GM12878 (cell line): ENCODE results near the gene CAND1. TPM values are rescaled to one million over a fixed set of nuclear protein-coding genes. Genes with fewer than 3 reads are reported as not detected.

Experiments
- ATAC-seq: fragments of 200-7000 bp; cut with Tn5 transposase; 3 replicates; pipeline ENCODE4 v1.9.1; 2020; ENCODE audit warnings: mild to moderate bottlenecking, moderate library complexity
- BruUV-seq: library from RNA; stranded (reverse); fragments of 400-500 nt; replicated peaks from 2 replicates; lab custom pipeline; 2021; lab: Mats Ljungman, UMichigan
- CTCF ChIA-PET: fragments of 300-600 bp; sonication (Branson Sonifier 250); formaldehyde crosslinking; extraction: SDS; loops from one replicate; lab custom pipeline; 2021; ENCODE audit warnings: inconsistent platforms; lab: Yijun Ruan, JAX
- POLR2A ChIA-PET: fragments of 350-600 bp; formaldehyde crosslinking; extraction: SDS; loops from one replicate; lab custom pipeline; 2021; ENCODE audit warnings: inconsistent platforms; lab: Charles Lee
- RAD21 ChIA-PET: fragments of 300-600 bp; sonication (Branson Sonifier 250); formaldehyde crosslinking; loops from one replicate; lab custom pipeline; 2023; ENCODE audit warnings: antibody characterized with exemption; ENCODE audit not compliant: unreplicated experiment; lab: Charles Lee
- SMC1A ChIA-PET: fragments of 300-600 bp; sonication (Branson Sonifier 250); formaldehyde crosslinking; loops from one replicate; lab custom pipeline; 2023; ENCODE audit not compliant: unreplicated experiment, uncharacterized antibody; lab: Charles Lee
- DNase-seq: peaks from one replicate; pipeline ENCODE4 v3.0.0-alpha.2; 2011; ENCODE audit warnings: low read depth, low spot score
- FAIRE-seq: peaks from 3 replicates; lab custom pipeline; 2011; peaks lifted over from hg19 to GRCh38; lab: Jason Lieb, UNC
- H2AFZ ChIP-seq: 2 replicates; pipeline ENCODE4 v1.6.0; 2011; ENCODE audit warnings: low read depth, low read length, control low read depth; ENCODE audit not compliant: control insufficient read depth
- H3K27ac ChIP-seq: 2 replicates; pipeline ENCODE4 v1.5.1; 2011; ENCODE audit warnings: control low read depth; ENCODE audit not compliant: control insufficient read depth, insufficient read depth
- H3K27me3 ChIP-seq, 2 experiments: replicated peaks in 1 of 2; 2 replicates each; pipeline versions ENCODE4 v1.6.0 to v1.6.1; 2011; ENCODE audit warnings: low read length in 1 of 2; ENCODE audit not compliant: control insufficient read depth in 2 of 2, insufficient read depth in 2 of 2
- H3K36me3 ChIP-seq, 2 experiments: 2 replicates each; pipeline ENCODE4 v1.5.1; 2011; ENCODE audit warnings: low read length in 1 of 2; ENCODE audit not compliant: control insufficient read depth in 2 of 2, insufficient read depth in 2 of 2
- H3K4me1 ChIP-seq: 2 replicates; pipeline ENCODE4 v1.6.1; 2011; ENCODE audit warnings: mild to moderate bottlenecking, low read length, moderate library complexity, mixed read lengths; ENCODE audit not compliant: control insufficient read depth, insufficient read depth
- H3K4me2 ChIP-seq: 2 replicates; pipeline ENCODE4 v1.6.0; 2011; ENCODE audit warnings: control low read depth; ENCODE audit not compliant: control insufficient read depth, insufficient read depth
- H3K4me3 ChIP-seq: fragments of 200-600 bp; sonication (generic); 2 replicates; pipeline ENCODE4 v1.5.1; 2016
- H3K79me2 ChIP-seq: 2 replicates; pipeline ENCODE4 v1.6.0; 2011; ENCODE audit warnings: low read length; ENCODE audit not compliant: control insufficient read depth, insufficient read depth
- H3K9ac ChIP-seq: 2 replicates; pipeline ENCODE4 v1.8.0; 2011; ENCODE audit warnings: low read length, control low read depth, mixed read lengths; ENCODE audit not compliant: control insufficient read depth, insufficient read depth
- H3K9me3 ChIP-seq: replicated peaks from 3 replicates; pipeline ENCODE4 v1.5.1; 2011; ENCODE audit warnings: mild to moderate bottlenecking, low read length; ENCODE audit not compliant: control insufficient read depth, insufficient read depth
- H4K20me1 ChIP-seq: 2 replicates; pipeline ENCODE4 v1.6.0; 2011; ENCODE audit not compliant: control insufficient read depth, insufficient read depth
- NRF1 ChIP-seq: conservative IDR thresholded peaks from 2 replicates; pipeline ENCODE4 v1.6.1; 2011; ENCODE audit warnings: mild to moderate bottlenecking, low read depth, low read length, improper control_type of control experiment
- RUNX3 ChIP-seq: IDR thresholded peaks from 2 replicates; pipeline ENCODE4 v1.6.1; 2012; ENCODE audit warnings: low read length, inconsistent platforms
- SMARCA5 ChIP-seq: fragments of 450-650 bp; IDR thresholded peaks from 2 replicates; pipeline ENCODE4 v1.6.1; 2017; ENCODE audit warnings: mild to moderate bottlenecking
- TBL1XR1 ChIP-seq: IDR thresholded peaks from 2 replicates; pipeline ENCODE4 v1.6.1; 2012; ENCODE audit warnings: low read depth, low read length, improper control_type of control experiment
- ZNF24 ChIP-seq: fragments of 450-650 bp; IDR thresholded peaks from 2 replicates; pipeline ENCODE4 v1.6.1; 2017; ENCODE audit warnings: antibody characterized with exemption, mild to moderate bottlenecking
- WGBS: methylation state at CpG from one replicate; pipeline ENCODE4 v1.1.6; 2016; ENCODE audit warnings: low lambda C conversion rate; ENCODE audit not compliant: insufficient replicate concordance, insufficient coverage; ENCODE audit errors: missing lambda C conversion rate; 5-methylcytosine and 5-hydroxymethylcytosine counted together
- in situ Hi-C: fragments of 300-500 bp; cut with MboI; formaldehyde crosslinking; loops from 9 replicates; pipeline ENCODE4 v1.14.3; 2018; ENCODE audit warnings: mixed read lengths
- intact Hi-C: fragments of 100-400 bp; cut with micrococcal nuclease; formaldehyde crosslinking; loops from one replicate; pipeline ENCODE4 v1.14.2; 2022; ENCODE audit not compliant: unreplicated experiment
- polyA plus RNA-seq, 11 experiments: library from polyadenylated mRNA; depleted of rRNA in 4 of 11; unstranded in 6 of 11; stranded (reverse) in 5 of 11; fragments of >200 nt; fragmentation: Nextera tagmentation in 4 of 11; fragmentation: Illumina TruSeq in 1 of 11; extraction: Ambion mirVana in 4 of 11; extraction: Trizol in 1 of 11; gene quantifications; 1 replicate in 1 of 11; 2 replicates in 10 of 11; pipeline versions ENCODE4 v1.2.1 to v1.2.3, GENCODE V29; 2011 to 2016; ENCODE audit warnings: inconsistent platforms in 2 of 11, missing spikeins in 2 of 11, low read depth in 1 of 11
- total RNA-seq, 4 experiments: library from RNA; depleted of rRNA in 3 of 4; stranded (reverse); fragments of >200 nt in 3 of 4; fragmentation: Illumina TruSeq in 1 of 4; extraction: Trizol in 1 of 4; gene quantifications; 2 replicates each; pipeline versions ENCODE4 v1.2.1 to v1.2.3, GENCODE V29; 2013 to 2021
- TF ChIP-seq, protein P1 (sequence below): fragments of 450-650 bp; formaldehyde crosslinking; IDR thresholded peaks from 2 replicates; pipeline ENCODE4 v1.5.0; 2022; ENCODE audit warnings: mild to moderate bottlenecking, missing genetic modification characterization
- TF ChIP-seq, protein P2 (sequence below): IDR thresholded peaks from 2 replicates; pipeline ENCODE4 v1.6.1; 2012; ENCODE audit warnings: low read depth, low read length, improper control_type of control experiment
- TF ChIP-seq, protein P3 (sequence below): fragments of 450-650 bp; IDR thresholded peaks from 2 replicates; pipeline ENCODE4 v1.6.1; 2017; ENCODE audit warnings: mild to moderate bottlenecking, moderate library complexity

CAND1 gene
- total and polyA plus RNA-seq, 10 of the 15 experiments (the other 5 are each of a cell fraction or from before 2014, with no cell fraction given) = 34.5 to 213 (median 96.0) TPM

DNA sequence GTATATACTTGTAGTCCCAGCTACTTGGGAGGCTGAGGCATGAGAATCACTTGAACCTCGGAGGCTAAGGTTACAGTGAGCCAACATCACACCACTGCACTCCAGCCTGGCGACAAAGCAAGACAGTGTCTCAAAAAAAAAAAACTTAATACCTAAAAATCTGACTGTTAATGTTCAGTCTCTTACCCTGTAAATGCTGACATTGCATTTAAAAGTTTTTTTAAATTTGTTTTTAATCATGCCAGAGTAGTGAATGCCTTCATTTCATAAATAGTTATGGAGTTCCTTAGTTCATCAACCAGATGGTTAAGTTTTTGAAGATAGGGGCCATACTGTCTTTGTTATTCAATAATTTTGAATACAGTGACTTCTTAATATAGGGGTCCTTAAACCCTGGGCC, 21.2 kb downstream of the CAND1 start (continued):
- TF ChIP-seq, protein P1, sequence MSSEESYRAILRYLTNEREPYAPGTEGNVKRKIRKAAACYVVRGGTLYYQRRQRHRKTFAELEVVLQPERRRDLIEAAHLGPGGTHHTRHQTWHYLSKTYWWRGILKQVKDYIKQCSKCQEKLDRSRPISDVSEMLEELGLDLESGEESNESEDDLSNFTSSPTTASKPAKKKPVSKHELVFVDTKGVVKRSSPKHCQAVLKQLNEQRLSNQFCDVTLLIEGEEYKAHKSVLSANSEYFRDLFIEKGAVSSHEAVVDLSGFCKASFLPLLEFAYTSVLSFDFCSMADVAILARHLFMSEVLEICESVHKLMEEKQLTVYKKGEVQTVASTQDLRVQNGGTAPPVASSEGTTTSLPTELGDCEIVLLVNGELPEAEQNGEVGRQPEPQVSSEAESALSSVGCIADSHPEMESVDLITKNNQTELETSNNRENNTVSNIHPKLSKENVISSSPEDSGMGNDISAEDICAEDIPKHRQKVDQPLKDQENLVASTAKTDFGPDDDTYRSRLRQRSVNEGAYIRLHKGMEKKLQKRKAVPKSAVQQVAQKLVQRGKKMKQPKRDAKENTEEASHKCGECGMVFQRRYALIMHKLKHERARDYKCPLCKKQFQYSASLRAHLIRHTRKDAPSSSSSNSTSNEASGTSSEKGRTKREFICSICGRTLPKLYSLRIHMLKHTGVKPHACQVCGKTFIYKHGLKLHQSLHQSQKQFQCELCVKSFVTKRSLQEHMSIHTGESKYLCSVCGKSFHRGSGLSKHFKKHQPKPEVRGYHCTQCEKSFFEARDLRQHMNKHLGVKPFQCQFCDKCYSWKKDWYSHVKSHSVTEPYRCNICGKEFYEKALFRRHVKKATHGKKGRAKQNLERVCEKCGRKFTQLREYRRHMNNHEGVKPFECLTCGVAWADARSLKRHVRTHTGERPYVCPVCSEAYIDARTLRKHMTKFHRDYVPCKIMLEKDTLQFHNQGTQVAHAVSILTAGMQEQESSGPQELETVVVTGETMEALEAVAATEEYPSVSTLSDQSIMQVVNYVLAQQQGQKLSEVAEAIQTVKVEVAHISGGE = no peak
- TF ChIP-seq, protein P2, sequence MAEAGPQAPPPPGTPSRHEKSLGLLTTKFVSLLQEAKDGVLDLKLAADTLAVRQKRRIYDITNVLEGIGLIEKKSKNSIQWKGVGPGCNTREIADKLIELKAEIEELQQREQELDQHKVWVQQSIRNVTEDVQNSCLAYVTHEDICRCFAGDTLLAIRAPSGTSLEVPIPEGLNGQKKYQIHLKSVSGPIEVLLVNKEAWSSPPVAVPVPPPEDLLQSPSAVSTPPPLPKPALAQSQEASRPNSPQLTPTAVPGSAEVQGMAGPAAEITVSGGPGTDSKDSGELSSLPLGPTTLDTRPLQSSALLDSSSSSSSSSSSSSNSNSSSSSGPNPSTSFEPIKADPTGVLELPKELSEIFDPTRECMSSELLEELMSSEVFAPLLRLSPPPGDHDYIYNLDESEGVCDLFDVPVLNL = no peak
- TF ChIP-seq ZNF24 = no peak

DNA sequence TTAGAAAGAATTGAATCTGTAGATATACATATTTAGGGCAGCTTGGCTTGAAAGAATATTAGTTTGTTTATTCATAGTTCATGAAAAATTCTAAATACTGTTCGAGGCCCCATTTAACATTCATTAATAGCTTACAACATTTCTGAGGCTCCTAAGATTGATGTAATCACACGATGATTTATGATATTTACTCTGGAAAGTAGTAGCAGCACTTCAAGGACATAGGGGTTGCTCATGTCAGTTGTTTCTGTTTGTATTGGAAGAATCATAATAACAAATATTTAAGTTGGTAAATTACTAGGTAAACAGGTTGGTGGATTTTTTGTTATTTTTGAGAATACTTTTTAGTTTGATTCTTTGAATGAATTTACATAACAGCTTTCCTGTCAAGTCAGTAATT, 30.4 kb downstream of the CAND1 start:
- Histone ChIP-seq H3K27ac (no peak overlapping the region), H2AFZ (no peak overlapping the region), H3K27me3 (no peaks in the 10 kb centered on the region), H3K4me1 (no peaks in the 10 kb centered on the region), H3K9me3 (no peaks in the 10 kb centered on the region), H3K4me3 (no peak overlapping the region), H3K79me2 (no peaks in the 10 kb centered on the region; the same call in 1 of the 2 replicates), H3K4me2 (no peak overlapping the region), H3K36me3 (peaks cover 0 to 22% of the 10 kb centered on the region in 2 experiments; a peak in 3 of 4 replicates), H3K9ac (no peak overlapping the region), H4K20me1 (no peaks in the 10 kb centered on the region)
- BruUV-seq = no TSS peak
- TF ChIP-seq SMARCA5 (no peak), NRF1 (no peak), RUNX3 (no peak), TBL1XR1 (no peak)
- TF ChIP-seq, protein P3, sequence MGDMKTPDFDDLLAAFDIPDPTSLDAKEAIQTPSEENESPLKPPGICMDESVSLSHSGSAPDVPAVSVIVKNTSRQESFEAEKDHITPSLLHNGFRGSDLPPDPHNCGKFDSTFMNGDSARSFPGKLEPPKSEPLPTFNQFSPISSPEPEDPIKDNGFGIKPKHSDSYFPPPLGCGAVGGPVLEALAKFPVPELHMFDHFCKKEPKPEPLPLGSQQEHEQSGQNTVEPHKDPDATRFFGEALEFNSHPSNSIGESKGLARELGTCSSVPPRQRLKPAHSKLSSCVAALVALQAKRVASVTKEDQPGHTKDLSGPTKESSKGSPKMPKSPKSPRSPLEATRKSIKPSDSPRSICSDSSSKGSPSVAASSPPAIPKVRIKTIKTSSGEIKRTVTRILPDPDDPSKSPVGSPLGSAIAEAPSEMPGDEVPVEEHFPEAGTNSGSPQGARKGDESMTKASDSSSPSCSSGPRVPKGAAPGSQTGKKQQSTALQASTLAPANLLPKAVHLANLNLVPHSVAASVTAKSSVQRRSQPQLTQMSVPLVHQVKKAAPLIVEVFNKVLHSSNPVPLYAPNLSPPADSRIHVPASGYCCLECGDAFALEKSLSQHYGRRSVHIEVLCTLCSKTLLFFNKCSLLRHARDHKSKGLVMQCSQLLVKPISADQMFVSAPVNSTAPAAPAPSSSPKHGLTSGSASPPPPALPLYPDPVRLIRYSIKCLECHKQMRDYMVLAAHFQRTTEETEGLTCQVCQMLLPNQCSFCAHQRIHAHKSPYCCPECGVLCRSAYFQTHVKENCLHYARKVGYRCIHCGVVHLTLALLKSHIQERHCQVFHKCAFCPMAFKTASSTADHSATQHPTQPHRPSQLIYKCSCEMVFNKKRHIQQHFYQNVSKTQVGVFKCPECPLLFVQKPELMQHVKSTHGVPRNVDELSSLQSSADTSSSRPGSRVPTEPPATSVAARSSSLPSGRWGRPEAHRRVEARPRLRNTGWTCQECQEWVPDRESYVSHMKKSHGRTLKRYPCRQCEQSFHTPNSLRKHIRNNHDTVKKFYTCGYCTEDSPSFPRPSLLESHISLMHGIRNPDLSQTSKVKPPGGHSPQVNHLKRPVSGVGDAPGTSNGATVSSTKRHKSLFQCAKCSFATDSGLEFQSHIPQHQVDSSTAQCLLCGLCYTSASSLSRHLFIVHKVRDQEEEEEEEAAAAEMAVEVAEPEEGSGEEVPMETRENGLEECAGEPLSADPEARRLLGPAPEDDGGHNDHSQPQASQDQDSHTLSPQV = no peak
- 97% methylated on average over 2 of the region's 2 CpGs for WGBS
- ChIA-PET CTCF (no interaction called here), RAD21 (no interaction called here), POLR2A (no interaction called here), SMC1A (interaction anchor here (1.8 kb wide), 1 partner anchor 13 kb away, joined by 4 read pairs; no protein-coding TSS in a partner anchor)
- ATAC-seq (no peak), FAIRE-seq (no peak), DNase-seq (no peak)
- in situ Hi-C loops (no loop called here), intact Hi-C loops (no loop called here)
